Measurements from ENCODE around the gene TMEM35B.

DNA sequence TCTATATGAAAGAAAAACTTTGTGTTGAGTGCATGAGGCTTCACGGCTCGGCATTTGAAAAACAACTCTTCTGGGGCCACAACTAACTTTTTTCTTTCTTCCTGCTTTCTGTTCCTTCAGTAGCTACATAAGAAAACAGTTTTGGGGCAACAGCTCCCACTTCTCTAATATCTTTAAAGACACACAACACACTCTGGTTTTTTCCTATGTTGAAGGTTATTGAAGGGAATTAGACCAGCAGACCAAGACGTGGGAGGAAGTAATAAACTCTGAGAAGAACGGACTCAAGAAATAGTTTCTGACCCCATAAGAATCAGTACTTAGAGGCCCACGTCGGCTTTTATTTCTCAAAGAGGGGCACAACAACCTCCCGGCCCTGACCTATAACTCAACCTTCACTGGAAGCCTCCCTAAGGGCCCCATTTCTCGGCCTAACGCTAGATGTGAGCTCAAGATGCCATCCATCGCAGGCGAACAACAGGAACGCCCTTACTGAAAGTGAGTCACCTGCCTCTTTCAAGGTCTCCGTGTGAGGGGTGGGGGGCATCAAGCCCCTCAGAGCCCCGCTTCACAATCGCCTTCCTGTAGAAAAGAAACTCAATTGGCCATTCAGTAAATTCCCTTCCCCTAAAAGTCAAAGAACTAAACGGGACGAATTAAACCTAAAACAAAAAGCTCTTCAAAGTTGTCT, 45.8 kb upstream of the TMEM35B start:
- TF ChIP-seq, protein P1, sequence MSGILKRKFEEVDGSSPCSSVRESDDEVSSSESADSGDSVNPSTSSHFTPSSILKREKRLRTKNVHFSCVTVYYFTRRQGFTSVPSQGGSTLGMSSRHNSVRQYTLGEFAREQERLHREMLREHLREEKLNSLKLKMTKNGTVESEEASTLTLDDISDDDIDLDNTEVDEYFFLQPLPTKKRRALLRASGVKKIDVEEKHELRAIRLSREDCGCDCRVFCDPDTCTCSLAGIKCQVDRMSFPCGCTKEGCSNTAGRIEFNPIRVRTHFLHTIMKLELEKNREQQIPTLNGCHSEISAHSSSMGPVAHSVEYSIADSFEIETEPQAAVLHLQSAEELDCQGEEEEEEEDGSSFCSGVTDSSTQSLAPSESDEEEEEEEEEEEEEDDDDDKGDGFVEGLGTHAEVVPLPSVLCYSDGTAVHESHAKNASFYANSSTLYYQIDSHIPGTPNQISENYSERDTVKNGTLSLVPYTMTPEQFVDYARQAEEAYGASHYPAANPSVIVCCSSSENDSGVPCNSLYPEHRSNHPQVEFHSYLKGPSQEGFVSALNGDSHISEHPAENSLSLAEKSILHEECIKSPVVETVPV (CRISPR knock-in tag; IDR thresholded peaks at IDR 0.05) = no peak
- TF ChIP-seq, protein P2, sequence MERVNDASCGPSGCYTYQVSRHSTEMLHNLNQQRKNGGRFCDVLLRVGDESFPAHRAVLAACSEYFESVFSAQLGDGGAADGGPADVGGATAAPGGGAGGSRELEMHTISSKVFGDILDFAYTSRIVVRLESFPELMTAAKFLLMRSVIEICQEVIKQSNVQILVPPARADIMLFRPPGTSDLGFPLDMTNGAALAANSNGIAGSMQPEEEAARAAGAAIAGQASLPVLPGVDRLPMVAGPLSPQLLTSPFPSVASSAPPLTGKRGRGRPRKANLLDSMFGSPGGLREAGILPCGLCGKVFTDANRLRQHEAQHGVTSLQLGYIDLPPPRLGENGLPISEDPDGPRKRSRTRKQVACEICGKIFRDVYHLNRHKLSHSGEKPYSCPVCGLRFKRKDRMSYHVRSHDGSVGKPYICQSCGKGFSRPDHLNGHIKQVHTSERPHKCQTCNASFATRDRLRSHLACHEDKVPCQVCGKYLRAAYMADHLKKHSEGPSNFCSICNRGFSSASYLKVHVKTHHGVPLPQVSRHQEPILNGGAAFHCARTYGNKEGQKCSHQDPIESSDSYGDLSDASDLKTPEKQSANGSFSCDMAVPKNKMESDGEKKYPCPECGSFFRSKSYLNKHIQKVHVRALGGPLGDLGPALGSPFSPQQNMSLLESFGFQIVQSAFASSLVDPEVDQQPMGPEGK (CRISPR knock-in tag; IDR thresholded peaks at IDR 0.05; ENCODE audit: borderline replicate concordance) = no peak
- TF ChIP-seq RARB (CRISPR knock-in tag; IDR thresholded peaks at IDR 0.05) = no peak
- no peak for TF ChIP-seq ZNF70 (CRISPR knock-in tag; IDR thresholded peaks at IDR 0.05)
- TF ChIP-seq ISL1 (CRISPR knock-in tag; IDR thresholded peaks at IDR 0.05) = no peak

Data from SK-N-SH treated with all-trans-retinoic acid at 6 μM for 48 hours (cell line).